GM18867 (cell line): ENCODE measurements around the gene NAA40.

Source experiments
- ATAC-seq: cut with Tn5 transposase; IDR thresholded peaks from one replicate; pipeline ENCODE4 v1.9.1; 2021; ENCODE audit warnings: mild to moderate bottlenecking, moderate library complexity; ENCODE audit not compliant: unreplicated experiment

NAA40 gene

DNA sequence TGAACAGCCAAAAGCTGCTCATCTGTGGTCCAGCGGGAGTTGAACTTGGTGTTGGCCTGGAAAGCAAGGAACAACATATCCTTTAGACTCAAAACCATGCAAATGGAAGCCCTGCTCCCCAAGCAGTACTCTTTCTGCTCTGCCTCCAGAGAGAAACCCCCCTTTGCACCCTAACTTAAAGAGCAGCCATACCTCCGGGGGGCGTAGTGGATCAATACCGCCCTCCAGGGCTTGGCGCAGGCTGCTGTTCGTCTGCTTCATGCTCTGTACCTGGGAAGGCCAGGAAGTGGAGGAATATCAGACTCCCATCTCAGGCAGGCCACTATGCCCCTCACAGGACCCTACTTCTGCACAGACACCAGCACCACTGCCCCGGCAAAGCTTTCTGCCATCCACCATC, 26.1 kb upstream of the NAA40 start:
- ATAC-seq, result no peak

DNA sequence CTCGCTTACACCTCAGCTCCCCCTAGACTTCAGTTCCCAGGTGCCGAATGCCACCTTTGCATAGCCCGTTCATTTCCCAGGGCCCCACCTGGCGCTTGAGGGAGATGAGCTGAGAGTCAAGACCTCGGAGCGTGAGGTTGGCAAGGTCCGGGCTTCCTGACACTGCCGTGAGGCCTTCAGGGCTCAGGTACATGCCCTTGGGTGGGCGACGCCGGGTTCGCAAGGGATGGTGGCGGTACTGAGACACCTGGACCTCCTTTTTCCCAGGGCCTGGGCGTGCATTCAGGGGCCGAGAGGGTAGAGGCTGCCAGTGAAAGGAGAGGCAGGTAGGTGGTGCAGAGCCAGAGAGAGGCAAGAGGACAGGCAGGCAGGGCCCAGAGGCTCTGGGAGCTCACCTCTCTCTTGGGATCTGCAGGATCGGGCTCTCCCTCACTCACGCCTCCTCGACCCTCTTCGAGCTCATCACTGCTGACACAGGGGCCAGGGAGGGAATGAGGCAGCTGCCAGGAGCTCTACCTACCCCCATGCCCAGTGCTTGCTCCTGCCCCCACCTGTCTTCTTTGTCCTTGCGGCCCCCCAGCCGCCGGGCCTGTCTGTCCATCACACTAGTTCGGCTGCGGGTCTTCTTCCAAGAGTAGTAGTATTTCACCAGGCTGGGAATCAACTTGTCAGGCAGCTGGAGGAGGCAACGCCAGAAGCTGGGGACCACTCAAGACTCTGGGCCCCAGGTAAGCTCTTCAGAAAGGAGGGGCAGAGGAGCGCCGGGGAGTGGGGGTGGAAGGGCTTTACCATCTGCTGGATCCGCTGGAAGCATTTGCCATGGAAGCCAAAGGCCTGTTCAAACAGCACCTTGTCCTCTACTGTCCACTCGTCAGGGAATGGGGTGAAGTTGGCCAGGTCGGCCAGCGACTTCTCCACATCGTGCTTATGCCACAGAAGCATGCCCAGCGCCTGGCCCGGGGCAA, 24.7 kb upstream of the NAA40 start:
- no peak for ATAC-seq

DNA sequence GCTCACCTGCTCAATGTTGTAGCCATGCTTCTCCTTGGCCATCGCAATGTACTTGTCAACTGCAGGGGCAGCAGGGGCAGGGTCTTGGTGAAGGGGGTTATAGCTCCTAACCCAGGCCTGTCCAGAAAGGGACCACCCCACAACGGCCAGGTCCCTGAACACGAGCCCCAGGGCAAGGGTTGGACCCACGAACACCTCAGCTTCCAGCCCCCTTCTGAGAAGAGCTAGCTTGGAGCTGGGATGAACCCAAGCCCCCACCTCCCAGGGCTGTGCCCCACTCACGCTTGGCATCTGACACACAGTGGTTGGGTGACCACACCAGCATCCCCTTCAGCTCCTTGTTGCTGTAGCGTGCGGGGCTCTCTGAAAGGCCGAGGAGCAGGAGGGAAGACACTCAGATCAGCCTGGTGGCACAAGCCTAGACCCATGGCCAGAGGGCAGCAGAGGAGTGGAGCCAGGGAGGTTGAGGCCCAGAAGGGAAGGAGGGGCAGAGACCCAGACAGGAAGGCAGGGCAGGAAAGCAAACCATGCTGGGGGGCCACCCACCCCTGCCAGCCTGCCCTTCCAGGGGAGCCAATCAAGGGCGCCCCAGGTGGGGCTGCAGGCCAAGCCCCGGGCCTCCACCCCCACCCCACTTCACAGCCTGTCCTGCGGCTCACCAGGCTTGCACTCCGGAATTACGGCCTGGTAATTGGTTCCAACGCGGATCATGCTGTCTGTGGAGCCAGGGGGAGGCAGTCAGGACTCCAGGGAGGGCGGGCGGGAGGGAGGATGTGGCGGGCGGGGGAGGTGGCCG, 23.7 kb upstream of the NAA40 start:
- no peak for ATAC-seq

DNA sequence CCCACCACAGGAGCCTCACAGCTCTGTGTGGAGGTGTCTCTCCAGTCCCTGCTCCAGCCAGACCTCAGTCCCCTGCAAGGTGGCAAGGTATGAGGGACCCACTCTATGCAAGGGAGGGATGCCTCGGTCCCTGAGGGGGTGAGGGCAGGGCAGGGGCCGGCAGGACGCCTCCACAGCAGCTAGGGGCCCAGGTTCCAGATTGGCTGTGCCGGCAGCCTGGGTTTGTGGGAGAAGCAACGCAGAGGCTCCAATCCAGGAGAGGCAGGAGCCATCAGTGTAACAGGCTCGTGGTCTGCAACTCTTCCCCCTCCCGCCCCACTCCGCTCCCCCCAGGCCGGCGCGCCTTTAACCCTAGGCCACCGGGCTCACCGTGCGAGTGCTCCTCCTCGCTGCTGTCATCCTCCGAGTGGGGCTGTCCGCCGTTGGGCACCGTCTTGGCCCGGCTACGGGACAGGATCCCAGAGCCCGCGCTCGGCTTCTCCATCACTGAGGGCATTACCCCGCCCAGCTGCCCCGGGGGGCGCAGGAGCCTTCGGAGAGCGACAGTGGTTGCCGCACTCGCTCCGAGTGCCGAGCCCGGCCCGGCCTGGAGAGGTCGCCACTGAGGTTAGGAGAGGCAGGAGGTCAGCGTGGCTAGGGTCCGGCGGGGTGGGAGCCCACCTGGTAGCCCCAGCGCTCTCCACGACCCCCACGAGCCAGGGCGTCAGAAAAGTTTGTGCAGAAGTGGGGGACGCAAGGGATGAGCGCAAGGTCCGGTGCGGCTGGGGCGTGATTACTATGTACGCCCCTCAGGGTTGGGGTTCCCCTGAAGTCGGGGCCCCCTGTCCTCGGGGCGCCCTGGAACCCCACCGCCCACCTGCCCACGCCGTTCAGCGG, 22.6 kb upstream of the NAA40 start:
- ATAC-seq, result no peak

DNA sequence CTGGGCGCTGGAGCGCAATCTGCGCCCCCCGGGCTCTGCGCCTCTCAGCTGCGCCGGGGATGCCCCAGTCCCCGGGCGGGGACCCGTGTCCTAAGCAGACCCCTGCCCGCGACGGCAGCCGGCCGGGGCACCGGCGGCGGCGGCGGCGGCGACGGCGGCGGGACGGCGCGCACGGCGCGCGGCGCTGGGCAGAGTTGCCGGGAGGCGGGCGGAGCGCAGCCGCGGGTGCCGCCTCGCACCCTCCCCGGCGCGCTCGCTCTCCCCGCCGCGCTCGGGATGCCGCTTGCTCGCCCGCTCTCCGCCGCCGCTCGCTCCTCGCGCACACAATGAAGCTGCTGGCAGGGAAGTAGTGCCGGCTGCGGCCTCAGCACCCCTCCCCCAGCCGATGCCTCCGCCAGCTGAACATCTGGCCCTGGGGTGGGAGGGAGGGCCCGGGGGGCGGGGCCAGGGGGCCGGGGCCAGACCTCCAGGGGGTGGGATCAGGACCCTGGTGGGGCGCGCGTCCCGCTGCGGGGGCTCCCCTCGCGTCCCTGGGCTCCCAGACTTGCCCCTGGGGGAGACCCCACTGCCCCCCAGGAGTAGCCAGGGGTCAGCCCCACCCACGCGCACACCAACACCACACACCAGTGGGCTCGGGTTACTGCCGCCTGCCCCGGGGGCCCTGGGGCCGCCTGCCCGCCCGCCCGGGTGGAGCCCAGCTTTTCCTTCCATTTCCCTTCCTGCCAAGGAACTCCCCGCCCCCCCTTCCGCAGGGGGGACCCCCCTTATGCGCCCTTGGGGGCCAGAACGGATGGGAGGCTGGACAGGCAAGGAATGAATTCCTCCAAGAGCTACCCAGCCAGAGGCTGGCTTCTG, 21.7 kb upstream of the NAA40 start, which contains the start of gene RCOR2:
TSS of gene RCOR2 (minus strand) at position 328 of the 855 bp plus-strand sequence. CDS start 708 bp downstream, outside the sequence.
- no peak for ATAC-seq

DNA sequence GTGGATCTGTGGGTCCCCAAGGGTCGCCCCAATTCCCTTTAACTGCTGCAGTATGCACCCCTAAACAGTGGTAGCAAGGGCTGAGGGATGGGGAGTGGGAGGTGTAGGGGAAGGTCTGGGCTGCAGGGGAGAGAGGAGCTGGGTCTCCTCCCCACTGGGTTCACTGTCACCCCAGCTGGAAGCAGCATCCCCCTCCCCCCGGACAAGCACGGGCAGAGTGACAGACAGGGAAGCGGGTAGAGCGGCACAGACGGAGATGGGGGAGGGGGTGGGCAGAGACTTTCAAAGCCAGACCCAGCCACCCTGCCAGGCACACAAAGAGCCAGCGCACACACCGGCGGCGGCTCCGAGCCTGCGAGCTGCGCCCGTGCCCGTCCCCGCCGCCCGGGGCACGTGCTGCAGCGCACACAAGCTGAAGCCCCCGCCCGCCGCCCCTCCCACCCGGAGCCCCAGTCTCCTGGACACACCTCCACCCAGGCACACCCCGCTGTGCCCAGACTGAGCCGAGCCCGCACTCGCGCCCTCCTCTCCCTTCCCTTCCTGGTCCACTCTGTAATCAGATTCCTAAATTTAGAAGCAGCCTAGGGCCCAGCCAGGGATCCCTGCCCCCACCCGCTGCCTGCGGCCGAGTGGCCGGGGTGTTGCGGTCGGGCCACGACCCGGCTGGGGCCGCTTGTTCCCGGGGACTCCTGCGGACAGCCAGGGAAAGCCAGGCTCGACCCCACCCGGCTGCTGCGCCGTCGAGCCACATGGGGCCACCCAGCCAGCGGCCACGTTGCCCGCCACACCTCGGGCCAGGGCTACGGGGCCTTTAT, 20.9 kb upstream of the NAA40 start:
- ATAC-seq, result no peak

DNA sequence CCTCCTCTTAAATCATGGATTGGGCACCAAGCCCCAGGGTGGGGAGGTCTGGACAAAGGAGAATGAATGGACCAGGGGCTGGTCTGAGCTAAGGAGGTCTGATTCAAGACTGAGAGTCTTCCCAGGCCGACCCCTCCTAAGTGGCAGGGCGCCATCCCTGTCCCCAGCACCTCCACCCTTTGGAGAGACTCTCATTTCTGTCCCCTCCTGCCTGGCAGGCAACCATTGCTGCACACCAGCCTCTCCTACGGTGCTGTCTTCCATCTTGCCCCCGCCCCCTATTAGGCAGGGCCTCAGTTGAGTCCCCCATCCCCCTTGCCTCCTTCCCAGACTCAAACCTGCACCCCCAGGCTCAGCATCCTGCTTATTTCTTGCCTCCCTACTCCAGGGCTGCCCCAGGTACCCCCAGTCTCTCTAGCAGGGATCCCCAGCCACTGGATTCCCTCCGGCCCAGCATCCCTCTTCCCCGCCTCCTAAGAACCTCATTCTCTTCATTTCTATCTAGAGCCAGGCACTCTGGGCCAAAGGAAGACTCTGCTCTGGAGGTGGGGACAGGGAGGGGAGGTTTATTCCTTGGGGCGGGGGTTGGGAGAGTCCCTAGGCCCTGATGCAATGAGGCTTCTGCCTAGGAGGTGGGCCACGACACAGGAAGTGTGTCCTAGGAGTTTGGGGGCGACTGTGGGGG, 20.2 kb upstream of the NAA40 start:
- no peak for ATAC-seq

DNA sequence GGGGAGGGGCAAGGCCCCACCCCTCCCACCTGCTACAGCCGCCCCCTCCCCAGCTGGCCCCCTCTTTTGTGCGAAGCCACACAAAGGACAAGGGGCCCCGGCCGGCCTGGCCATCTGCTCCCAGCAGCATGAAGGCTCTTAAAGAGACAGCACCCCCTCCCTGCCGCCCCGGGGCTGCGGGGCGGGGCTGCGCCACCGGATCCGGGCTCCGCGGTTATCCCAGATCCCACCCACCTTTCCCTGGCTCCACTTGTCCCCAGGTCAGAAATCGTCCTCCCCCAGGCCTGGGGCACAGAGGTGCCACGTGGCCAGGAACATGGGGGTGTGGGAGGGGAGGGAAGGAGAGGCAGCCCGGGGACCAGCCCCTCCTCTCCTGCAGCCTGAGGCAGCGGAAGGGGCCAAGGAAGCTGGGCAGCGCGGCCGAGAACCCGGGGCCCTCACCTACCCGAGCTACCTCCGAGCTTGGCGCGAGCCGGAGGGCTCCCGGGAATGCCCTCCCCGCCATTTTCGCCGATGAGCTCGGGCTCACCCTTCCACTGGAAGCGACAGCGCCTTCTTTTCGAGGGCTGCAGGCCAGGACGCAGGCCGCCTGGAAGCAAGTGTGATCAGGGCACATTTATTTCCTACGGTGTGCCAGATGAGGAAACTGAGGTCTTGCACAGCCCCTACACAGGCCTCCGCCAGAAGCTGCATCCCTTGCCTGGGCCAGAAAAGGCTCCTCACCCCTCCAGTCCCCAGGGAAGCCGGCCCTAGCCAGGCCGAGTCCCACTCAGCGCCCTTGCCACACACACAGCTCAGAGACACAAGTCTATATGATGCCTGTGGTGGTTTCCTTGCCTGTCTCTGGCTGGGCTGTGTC, 19.3 kb upstream of the NAA40 start:
- ATAC-seq, result no peak

DNA sequence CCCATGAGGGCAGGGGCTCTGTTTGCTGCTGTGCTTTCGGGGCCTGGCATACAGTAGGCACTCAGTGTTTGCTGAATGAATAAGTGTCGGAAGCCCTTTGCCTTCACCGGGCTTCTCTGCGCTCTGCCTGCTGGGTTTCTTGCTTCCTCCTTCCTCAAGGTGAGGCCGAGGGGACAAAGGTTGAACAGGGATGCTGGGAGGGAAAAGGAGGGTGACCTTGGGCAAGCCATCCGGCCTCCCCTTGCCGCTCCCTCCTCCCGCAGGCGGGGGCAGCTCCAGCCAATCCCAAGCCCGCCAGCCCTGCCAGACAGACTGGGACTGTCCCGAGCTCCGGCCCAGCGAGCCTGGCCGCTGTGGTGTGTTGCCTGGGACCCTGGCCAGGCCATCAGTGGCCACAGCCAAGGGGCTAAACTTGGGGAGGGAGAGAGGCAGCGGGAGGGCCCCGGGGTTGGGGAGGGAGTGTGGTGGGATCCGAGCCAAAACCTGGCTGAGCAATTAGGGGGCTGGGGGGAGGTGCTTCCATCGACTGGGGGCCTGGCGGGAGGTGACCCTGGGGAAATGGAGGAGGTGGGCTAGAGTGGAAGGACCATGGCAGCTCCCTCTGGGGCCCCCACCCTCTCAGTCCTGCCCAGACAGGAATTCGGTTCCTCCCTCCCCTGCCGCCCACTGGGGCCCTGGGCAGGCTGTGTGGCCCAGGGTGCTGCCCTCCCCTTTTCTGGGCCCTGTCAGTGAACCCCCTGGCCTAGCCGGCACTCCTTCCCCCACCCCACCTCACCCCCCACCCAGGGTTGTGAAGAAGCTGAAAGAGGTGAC, 18.5 kb upstream of the NAA40 start:
- ATAC-seq, result no peak

DNA sequence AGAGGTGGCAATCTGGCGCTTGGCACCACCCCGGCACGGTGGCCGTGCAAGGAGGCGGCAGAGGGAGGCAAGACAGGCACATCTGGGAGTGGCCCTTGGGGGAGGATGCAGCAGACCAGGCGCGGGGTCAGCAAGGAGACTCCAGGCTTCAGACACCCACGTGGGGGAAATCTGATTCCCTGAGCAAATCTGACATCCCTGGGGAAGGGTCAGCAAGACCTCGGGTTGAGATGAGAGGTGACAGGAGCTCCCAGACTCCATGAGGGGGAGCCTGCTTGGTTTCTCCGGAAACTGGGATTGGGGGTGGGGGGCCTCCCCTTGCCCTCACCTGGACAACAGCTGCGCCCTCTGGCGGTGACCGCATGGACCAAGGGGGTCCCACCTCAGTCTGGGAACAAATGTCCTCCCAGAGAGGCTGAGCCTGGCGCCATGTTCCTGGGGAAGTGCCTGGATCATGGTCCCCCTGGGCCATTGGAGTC, 17.8 kb upstream of the NAA40 start:
- no peak for ATAC-seq

DNA sequence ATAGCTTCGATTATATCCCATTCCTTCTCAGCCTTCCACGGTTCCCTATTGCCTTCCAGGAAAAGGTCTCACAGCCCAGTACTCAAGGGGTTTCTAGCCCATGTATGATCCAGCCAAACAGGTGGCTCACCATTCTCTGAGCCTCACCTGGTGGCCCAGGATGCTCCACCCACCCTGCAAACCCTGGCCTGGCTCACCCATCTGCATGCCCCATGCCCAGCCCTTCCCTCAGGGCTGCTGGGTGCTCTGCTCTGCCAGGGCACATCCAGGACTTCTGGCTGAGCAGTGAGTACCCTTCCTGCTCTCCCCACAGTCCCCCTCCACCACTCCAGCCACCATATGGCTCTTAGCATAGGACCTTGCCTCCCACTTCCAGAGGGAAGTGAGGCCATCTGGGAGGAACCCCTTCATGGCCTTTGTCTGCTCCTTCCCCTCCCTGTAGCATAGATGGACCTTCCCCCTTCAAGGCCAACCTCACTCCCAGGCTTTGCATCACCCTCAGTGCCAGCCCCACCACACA, 16.1 kb upstream of the NAA40 start:
- ATAC-seq, result no peak

DNA sequence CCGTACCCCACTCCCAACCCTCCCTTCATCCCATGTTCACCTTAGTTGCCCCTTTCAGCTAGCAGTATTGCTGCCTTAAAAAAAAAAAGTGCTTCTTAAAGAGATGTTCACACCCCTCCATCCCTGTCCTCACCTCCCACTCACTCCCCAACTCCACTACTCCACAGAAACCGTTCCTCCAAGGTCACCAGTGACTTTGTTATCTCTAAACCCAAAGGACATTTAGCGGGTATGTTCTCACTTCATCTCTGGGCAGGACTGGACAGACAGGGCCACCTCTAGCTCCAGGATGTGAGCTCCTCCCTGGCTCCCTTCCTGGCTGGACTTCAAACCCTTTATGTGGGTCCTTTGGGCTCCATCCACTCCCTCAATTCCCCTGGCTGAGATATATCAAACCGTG, 15.5 kb upstream of the NAA40 start:
- no peak for ATAC-seq

DNA sequence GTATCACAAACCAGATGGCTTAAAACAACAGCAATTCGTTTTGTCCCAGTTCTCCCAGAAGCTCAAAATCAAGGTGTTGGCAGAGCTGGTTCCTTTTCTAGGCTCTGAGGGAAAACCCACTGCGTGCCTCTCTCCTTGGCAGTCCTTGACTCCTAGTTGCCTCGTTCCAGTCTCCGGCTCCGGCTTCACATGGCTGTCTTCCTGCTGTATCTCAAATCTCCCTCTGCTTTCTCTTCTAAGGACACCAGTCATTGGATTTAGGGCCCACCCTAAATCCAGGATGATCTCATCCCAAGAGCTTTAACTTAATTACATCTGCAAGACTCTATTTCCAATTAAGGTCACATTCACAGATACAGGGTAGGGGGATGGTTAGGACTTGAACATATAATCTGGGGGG, 9.2 kb upstream of the NAA40 start:
- ATAC-seq, result no peak

DNA sequence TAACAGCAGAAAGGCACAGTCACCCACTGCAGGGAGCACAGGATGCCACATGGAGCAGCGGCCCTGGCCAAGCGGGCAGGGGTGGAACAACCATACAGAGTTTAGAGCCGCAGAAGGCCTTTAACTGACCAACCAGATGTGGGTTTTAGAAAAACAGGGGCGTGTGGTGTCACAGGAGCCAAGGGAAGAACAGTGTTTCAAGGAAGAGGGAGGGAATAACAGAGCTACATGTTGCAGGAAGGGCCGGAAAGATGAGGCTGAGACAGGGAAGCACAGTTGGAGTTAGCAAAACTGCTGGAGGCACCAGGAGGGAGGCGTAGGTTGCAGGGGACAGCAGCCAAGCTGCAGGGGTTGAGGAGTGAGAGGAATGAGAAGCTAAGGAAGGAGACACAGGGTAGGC, 7.8 kb upstream of the NAA40 start:
- no peak for ATAC-seq

DNA sequence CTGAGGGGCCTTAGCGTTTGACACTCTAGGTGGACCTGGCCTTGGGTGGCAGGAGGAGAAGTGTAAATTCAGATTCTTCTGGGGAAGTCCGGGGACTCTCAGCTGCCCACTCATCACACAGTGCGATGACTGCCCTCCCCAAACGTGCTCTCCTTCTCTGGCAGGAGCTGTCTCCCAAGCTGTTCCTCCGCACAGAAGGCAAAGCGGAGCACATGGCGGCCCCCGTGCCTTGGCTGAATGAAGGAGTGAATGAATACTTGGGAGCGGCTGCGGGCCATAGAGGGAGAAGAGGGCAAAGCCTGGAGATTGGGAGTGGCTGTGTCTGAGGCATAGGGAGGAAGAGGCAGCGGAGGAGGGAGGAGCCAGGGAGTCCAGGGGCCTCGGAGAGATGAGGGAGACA, 6.9 kb upstream of the NAA40 start:
- no peak for ATAC-seq

DNA sequence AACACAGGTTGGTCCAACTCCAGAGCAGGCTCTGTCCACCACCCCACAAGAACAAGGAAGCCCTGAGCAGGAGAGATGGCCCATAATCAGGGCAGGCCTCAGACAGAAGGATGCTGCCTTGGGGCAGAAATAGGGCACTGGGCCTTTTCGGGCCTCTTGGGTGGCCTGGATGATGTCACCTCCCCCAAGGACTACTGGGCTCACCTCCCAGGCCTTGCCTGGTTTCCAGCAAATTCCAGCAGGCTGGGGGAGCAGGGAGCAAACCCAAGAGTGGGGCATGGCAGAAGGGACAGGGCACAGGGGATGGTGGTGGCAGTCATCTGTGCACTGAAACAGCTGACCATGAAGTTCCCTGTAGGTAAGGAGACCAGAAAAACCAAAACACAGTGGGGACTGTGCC, 5.3 kb upstream of the NAA40 start:
- no peak for ATAC-seq
